ENCODE data around the gene MT1A.
A peak's percentile ranks its signal among the peaks of the same experiment; 100 is the strongest.

The MT1A gene

GRCh38 chr16:56681939-56682702, 43.7 kb downstream of the MT1A start, which contains the start of gene MT1X:
Gene MT1X, plus strand, starts transcription at chr16:56682470. Its CDS starts 71 bp downstream, at chr16:56682541.
- peak; percentile 85 for DNase-seq

- DNase-seq: no peak
Measured at GRCh38 chr16:56682703-56683397, 44.4 kb downstream of the MT1A start.

DNA sequence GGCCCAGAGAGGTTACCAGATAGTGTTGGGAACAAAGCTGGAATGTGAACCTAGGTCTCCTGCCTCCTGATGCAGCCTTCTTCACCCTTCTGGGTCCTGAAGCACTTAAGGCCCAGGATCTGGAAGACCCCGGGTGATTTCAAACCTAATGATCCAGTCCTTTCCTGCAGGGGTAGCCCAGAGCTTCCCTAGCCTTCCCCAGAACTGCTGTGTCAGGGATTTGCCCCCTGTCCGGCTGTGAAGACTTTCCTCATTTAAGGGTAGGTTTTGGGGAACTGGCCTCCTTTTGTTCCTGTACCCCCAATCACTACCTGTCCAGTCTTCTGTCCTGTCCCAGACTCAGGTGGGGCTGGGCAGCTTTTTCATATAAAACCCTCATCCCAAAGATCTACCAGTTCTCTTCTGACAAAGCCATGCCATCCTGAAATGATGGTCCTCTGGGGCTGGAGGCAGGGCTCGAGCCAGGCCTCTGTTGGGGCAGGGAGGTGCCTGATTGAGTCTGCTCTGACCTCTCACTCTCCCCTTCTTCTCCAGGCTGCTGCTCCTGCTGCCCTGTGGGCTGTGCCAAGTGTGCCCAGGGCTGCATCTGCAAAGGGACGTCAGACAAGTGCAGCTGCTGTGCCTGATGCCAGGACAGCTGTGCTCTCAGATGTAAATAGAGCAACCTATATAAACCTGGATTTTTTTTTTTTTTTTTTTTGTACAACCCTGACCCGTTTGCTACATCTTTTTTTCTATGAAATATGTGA, 45.1 kb downstream of the MT1A start:
- no peak for DNase-seq

GRCh38 chr16:56684256-56684925, 45.9 kb downstream of the MT1A start:
- DNase-seq: no peak

- no peak for DNase-seq
Measured at GRCh38 chr16:56684926-56685590, 46.6 kb downstream of the MT1A start.

DNA sequence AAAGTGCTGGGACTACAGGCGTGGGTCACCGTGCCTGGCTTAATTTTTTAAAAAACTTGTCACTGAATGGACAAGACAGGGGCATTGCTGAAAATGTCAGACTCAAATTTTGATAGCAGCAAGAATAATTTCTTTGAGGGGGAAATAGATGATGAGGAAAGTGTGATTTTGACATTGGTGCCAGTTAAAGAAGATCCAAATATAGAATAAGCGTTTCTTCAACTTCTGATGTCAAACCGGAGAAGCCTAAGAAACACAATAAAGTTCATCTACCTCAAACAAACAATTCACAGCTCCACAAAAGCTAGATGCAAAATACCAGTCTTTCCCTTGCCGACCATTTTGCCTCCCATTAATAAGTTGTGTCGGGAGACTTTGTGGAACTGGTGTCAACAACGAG, 48.3 kb downstream of the MT1A start:
- DNase-seq: no peak

GRCh38 chr16:56688762-56689161, 50.3 kb downstream of the MT1A start:
- DNase-seq: no peak

DNA sequence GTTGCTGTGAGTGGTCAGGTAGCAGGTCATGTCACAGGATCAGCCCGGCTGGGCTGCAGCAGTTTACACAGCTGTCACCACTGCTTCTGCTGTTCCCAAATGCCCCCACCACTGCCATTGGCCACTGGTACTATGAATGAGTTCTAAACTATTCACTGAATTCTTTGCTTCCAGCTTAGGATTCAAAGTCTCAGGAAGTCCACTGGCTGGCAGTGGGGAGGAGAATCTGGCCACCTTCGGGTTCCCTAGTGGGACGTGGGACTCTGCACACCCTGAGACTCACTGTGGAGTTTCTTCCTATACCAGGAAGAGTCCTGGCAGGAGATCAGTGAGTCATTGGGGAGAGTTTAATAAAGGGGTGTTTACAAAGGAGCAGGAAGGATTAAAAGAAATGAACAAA, 50.7 kb downstream of the MT1A start:
- DNase-seq: no peak
